Large intestine (tissue), 12 donors: ENCODE results near the gene RMI2. TPM values are rescaled to one million over a fixed set of nuclear protein-coding genes. Genes with fewer than 3 reads are reported as not detected.
"Not testable (repeated sequence)": the region's sequence is repeated elsewhere in the genome, so short reads cannot be mapped to it uniquely, and the experiment has no call there.

Experiments
- DNase-seq, 2 donors: peaks; one replicate each; pipeline versions ENCODE4 v3.0.0 to v3.0.0-alpha.2; 2013
- H3K27ac ChIP-seq: one replicate; pipeline ENCODE4 v1.5.1; 2013; ENCODE audit warnings: low read length
- H3K27me3 ChIP-seq: 2 replicates; pipeline ENCODE4 v1.6.1; 2013; ENCODE audit warnings: low read length; ENCODE audit not compliant: control insufficient read depth, insufficient read depth
- H3K36me3 ChIP-seq: 2 replicates; pipeline ENCODE4 v1.6.1; 2013; ENCODE audit warnings: low read length; ENCODE audit not compliant: control insufficient read depth, insufficient read depth
- H3K4me1 ChIP-seq: one replicate; pipeline ENCODE4 v1.6.1; 2013; ENCODE audit warnings: low read length; ENCODE audit not compliant: control insufficient read depth, insufficient read depth
- H3K4me3 ChIP-seq: one replicate; pipeline ENCODE4 v1.5.1; 2013; ENCODE audit warnings: low read length
- H3K9me3 ChIP-seq: one replicate; pipeline ENCODE4 v1.6.1; 2013; ENCODE audit warnings: mild to moderate bottlenecking, low read depth, low read length, moderate library complexity; ENCODE audit not compliant: control insufficient read depth
- WGBS: methylation state at CpG from one replicate; pipeline ENCODE4 v1.1.5; 2013; ENCODE audit warnings: low lambda C conversion rate; ENCODE audit not compliant: insufficient coverage; 5-methylcytosine and 5-hydroxymethylcytosine counted together
- long read RNA-seq, 11 donors: transcript quantifications; one replicate each; lab custom pipeline, GENCODE V29; 2026
- polyA plus RNA-seq: library from polyadenylated mRNA; unstranded; fragments of 120-200 nt; gene quantifications from one replicate; pipeline ENCODE4 v1.2.1, GENCODE V29; 2013

Gene RMI2
- polyA plus RNA-seq = 12.4 TPM
- long read RNA-seq, donor 1, transcript RMI2-201 (2 exons, 1,457 nt) = major isoform, 6 of 6 reads
- long read RNA-seq, donor 1, partial matches to known transcripts = 0 of 6 reads
- long read RNA-seq, donor 1, other reads (novel, unspliced or antisense) = 0 of 6 reads
- long read RNA-seq, donor 2, transcript RMI2-201 (2 exons, 1,457 nt) = major isoform, 18 of 25 reads
- long read RNA-seq, donor 2, partial matches to known transcripts = 6 of 25 reads
- long read RNA-seq, donor 2, other reads (novel, unspliced or antisense) = 0 of 25 reads
- long read RNA-seq, donor 3 = 0 reads
- long read RNA-seq, donor 4, partial matches to known transcripts = 0 of 3 reads
- long read RNA-seq, donor 4, other reads (novel, unspliced or antisense) = 0 of 3 reads
- long read RNA-seq, donor 5, partial matches to known transcripts = 0 of 3 reads
- long read RNA-seq, donor 5, other reads (novel, unspliced or antisense) = 0 of 3 reads
- long read RNA-seq, donor 6, transcript RMI2-201 (2 exons, 1,457 nt) = major isoform, 7 of 14 reads
- long read RNA-seq, donor 6, partial matches to known transcripts = 6 of 14 reads
- long read RNA-seq, donor 6, other reads (novel, unspliced or antisense) = 0 of 14 reads
- long read RNA-seq, donor 7, partial matches to known transcripts = 0 of 3 reads
- long read RNA-seq, donor 7, other reads (novel, unspliced or antisense) = 0 of 3 reads
- long read RNA-seq, donor 8, transcript RMI2-201 (2 exons, 1,457 nt) = major isoform, 11 of 11 reads
- long read RNA-seq, donor 8, partial matches to known transcripts = 0 of 11 reads
- long read RNA-seq, donor 8, other reads (novel, unspliced or antisense) = 0 of 11 reads
- long read RNA-seq, donor 9, transcript RMI2-201 (2 exons, 1,457 nt) = major isoform, 6 of 6 reads
- long read RNA-seq, donor 9, partial matches to known transcripts = 0 of 6 reads
- long read RNA-seq, donor 9, other reads (novel, unspliced or antisense) = 0 of 6 reads
- long read RNA-seq, donor 10, transcript RMI2-201 (2 exons, 1,457 nt) = major isoform, 11 of 11 reads
- long read RNA-seq, donor 10, partial matches to known transcripts = 0 of 11 reads
- long read RNA-seq, donor 10, other reads (novel, unspliced or antisense) = 0 of 11 reads
- long read RNA-seq, donor 11, partial matches to known transcripts = 0 of 5 reads
- long read RNA-seq, donor 11, other reads (novel, unspliced or antisense) = 0 of 5 reads

GRCh38 chr16:11345040-11345862, at the start of gene RMI2:
Gene RMI2, plus strand, starts transcription at chr16:11345459. Its CDS starts 13 bp downstream, at chr16:11345472.
- peaks cover 2% of the 10 kb centered on the region for H3K4me1 ChIP-seq
- 8% methylated on average over 2 of the region's 82 CpGs for WGBS
- peak within 1 kb of the TSS; percentile 62 for H3K4me3 ChIP-seq
- no peaks in the 10 kb centered on the region for H3K27me3 ChIP-seq
- H3K9me3 ChIP-seq = no peaks in the 10 kb centered on the region
- H3K27ac ChIP-seq = no peak within 1 kb of the TSS
- H3K36me3 ChIP-seq = no peaks in the 10 kb centered on the region
- peak; percentile 97 to 98 for DNase-seq

DNA sequence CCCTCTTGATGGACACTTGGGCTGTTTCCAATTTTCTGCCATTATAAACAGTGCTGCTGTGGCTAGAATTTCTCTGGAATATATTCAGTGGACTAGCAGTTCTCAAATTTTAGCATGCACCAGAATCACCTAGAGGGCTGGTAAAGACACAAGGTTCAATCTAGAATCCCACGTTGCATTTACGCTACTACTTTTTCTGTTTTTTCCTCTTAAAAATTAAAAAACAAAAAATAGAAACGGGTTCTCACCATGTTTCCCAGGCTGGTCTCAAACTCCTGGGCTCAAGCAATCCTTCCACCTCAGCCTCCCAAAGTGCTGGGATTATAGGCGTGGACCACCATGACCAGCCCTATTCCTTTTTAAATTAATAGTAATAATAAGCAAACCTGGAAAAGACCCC, 49.6 kb upstream of the RMI2 start:
- no peaks in the 10 kb centered on the region for H3K36me3 ChIP-seq
- H3K27me3 ChIP-seq = no peaks in the 10 kb centered on the region
- no peak overlapping the region for H3K4me3 ChIP-seq
- DNase-seq = no peak
- no peak overlapping the region for H3K27ac ChIP-seq
- 100% methylated on average over 1 of the region's 4 CpGs for WGBS
- no peaks in the 10 kb centered on the region for H3K9me3 ChIP-seq
- no peaks in the 10 kb centered on the region for H3K4me1 ChIP-seq

DNA sequence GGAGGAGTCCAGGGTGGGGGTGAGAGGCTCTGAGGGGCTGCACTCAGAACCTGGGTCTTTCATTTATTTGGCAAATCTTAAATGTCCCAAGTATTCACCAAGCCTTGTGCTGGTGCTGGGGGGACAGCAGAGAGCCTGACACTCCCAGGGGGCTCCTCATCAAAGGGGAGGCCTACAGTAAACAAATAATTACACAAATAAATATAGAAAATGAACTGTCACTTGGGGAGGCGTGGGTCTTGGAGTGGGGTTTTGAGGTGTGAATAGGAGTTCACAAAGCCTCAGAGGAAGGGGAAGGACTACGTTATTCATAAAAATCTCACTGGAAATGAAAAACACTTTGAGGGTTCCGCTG, 48.9 kb upstream of the RMI2 start:
- Histone ChIP-seq H3K36me3 (no peaks in the 10 kb centered on the region), H3K4me3 (no peak overlapping the region), H3K27ac (no peak overlapping the region), H3K9me3 (no peaks in the 10 kb centered on the region), H3K27me3 (no peaks in the 10 kb centered on the region), H3K4me1 (no peaks in the 10 kb centered on the region)
- 100% methylated on average over 1 of the region's 3 CpGs for WGBS
- DNase-seq = no peak

- peak in 1 of 2 donors; percentile 32 for DNase-seq
- Histone ChIP-seq H3K27me3 (no peaks in the 10 kb centered on the region), H3K27ac (no peak overlapping the region), H3K9me3 (no peaks in the 10 kb centered on the region), H3K4me3 (no peak overlapping the region), H3K36me3 (no peaks in the 10 kb centered on the region), H3K4me1 (no peaks in the 10 kb centered on the region)
- no CpG with 5 or more reads among the region's 10 CpGs for WGBS
Observed at GRCh38 chr16:11296706-11297491, 48.4 kb upstream of the RMI2 start.

- WGBS = no CpG with 5 or more reads among the region's 19 CpGs
Observed at GRCh38 chr16:11297492-11298142, 47.6 kb upstream of the RMI2 start.

GRCh38 chr16:11298143-11298900, 46.9 kb upstream of the RMI2 start:
- Histone ChIP-seq H3K9me3 (no peaks in the 10 kb centered on the region), H3K27me3 (no peaks in the 10 kb centered on the region), H3K27ac (no peak overlapping the region), H3K4me1 (no peaks in the 10 kb centered on the region), H3K36me3 (no peaks in the 10 kb centered on the region), H3K4me3 (no peak overlapping the region)
- no CpG with 5 or more reads among the region's 5 CpGs for WGBS
- DNase-seq = no peak

More at GRCh38 chr16:11297492-11298142, 47.6 kb upstream of the RMI2 start:
- Histone ChIP-seq H3K36me3 (no peaks in the 10 kb centered on the region), H3K9me3 (no peaks in the 10 kb centered on the region), H3K4me1 (no peaks in the 10 kb centered on the region), H3K27ac (no peak overlapping the region), H3K27me3 (no peaks in the 10 kb centered on the region), H3K4me3 (no peak overlapping the region)
- peak; percentile 37 to 63 for DNase-seq

DNA sequence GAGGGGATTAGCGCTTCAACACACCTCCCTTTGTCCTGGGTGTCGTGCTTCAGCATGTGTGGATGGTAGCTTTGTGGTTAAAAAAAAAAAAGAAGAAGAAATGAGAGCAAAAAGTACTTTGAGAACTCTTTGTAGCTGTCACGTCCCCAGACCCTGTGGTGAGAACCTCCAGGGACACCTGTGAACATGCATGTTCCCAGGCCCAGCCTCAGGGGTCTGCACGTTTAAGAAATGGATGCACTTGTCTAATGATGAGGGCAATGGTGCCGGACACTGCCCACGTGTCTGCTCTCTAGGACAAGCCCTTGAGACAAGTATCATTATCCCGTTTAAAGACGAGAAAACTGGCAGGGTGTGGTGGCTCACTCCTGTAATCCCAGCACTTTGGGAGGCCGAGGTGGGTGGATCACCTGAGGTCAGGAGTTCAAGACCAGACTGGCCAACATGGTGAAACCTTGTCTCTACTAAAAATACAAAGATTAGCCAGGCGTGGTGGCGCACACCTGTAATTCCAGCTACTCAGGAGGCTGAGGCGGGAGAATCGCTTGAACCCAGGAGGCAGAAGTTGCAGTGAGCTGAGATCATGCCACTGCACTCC, 46.2 kb upstream of the RMI2 start:
- H3K27ac ChIP-seq, H3K27me3 ChIP-seq, H3K4me1 ChIP-seq, DNase-seq, H3K9me3 ChIP-seq, H3K4me3 ChIP-seq, H3K36me3 ChIP-seq: not testable (repeated sequence)
- 90% methylated on average over 2 of the region's 13 CpGs for WGBS

- no peak for DNase-seq
- no peak overlapping the region for H3K27ac ChIP-seq
- no peaks in the 10 kb centered on the region for H3K9me3 ChIP-seq
- H3K4me1 ChIP-seq = no peaks in the 10 kb centered on the region
- H3K4me3 ChIP-seq = no peak overlapping the region
- no peaks in the 10 kb centered on the region for H3K36me3 ChIP-seq
- H3K27me3 ChIP-seq = no peaks in the 10 kb centered on the region
- WGBS = no CpG with 5 or more reads among the region's 6 CpGs
Observed at GRCh38 chr16:11299865-11300559, 45.2 kb upstream of the RMI2 start.
